Measurements from ENCODE around the gene SLC39A3.

The SLC39A3 gene

GRCh38 chr19:2751438-2751830, 11.6 kb upstream of the SLC39A3 start:
- DNase-seq (ENCODE audit: extremely low read depth in 1 of 2, low read depth in 1 of 2): no peak

- no peak for DNase-seq (ENCODE audit: extremely low read depth in 1 of 2, low read depth in 1 of 2)
Observed at GRCh38 chr19:2750808-2751437, 11.1 kb upstream of the SLC39A3 start.

GRCh38 chr19:2747349-2747748, 7.5 kb upstream of the SLC39A3 start:
- DNase-seq (ENCODE audit: extremely low read depth in 1 of 2, low read depth in 1 of 2): no peak

GRCh38 chr19:2744113-2744512, 4.3 kb upstream of the SLC39A3 start:
- DNase-seq (ENCODE audit: extremely low read depth in 1 of 2, low read depth in 1 of 2): no peak

- no peak for DNase-seq (ENCODE audit: extremely low read depth in 1 of 2, low read depth in 1 of 2)
Observed at GRCh38 chr19:2743099-2743498, 3.3 kb upstream of the SLC39A3 start.

GRCh38 chr19:2740314-2740656, 468 bp upstream of the SLC39A3 start:
- DNase-seq (ENCODE audit: extremely low read depth in 1 of 2, low read depth in 1 of 2): no peak

- no peak for DNase-seq (ENCODE audit: extremely low read depth in 1 of 2, low read depth in 1 of 2)
Observed at GRCh38 chr19:2736550-2737190, 3.1 kb downstream of the SLC39A3 start.

GRCh38 chr19:2735374-2735773, 4.4 kb downstream of the SLC39A3 start:
- no peak for DNase-seq (ENCODE audit: extremely low read depth in 1 of 2, low read depth in 1 of 2)

- no peak for DNase-seq (ENCODE audit: extremely low read depth in 1 of 2, low read depth in 1 of 2)
Observed at GRCh38 chr19:2734589-2735288, 5.1 kb downstream of the SLC39A3 start.

- no peak for DNase-seq (ENCODE audit: extremely low read depth in 1 of 2, low read depth in 1 of 2)
Observed at GRCh38 chr19:2733930-2734588, 5.8 kb downstream of the SLC39A3 start.

- DNase-seq (ENCODE audit: extremely low read depth in 1 of 2, low read depth in 1 of 2): no peak
Observed at GRCh38 chr19:2732883-2733282, 6.9 kb downstream of the SLC39A3 start.

- no peak for DNase-seq (ENCODE audit: extremely low read depth in 1 of 2, low read depth in 1 of 2)
Observed at GRCh38 chr19:2732157-2732725, 7.6 kb downstream of the SLC39A3 start.

- DNase-seq (ENCODE audit: extremely low read depth in 1 of 2, low read depth in 1 of 2): no peak
Observed at GRCh38 chr19:2731181-2731995, 8.4 kb downstream of the SLC39A3 start.

- no peak for DNase-seq (ENCODE audit: extremely low read depth in 1 of 2, low read depth in 1 of 2)
Observed at GRCh38 chr19:2729943-2730818, 9.6 kb downstream of the SLC39A3 start.

- DNase-seq (ENCODE audit: extremely low read depth in 1 of 2, low read depth in 1 of 2): no peak
Observed at GRCh38 chr19:2728783-2729387, 10.9 kb downstream of the SLC39A3 start.

- no peak for DNase-seq (ENCODE audit: extremely low read depth in 1 of 2, low read depth in 1 of 2)
Observed at GRCh38 chr19:2727640-2727944, 12.2 kb downstream of the SLC39A3 start.

GRCh38 chr19:2726904-2727639, 12.7 kb downstream of the SLC39A3 start:
- no peak for DNase-seq (ENCODE audit: extremely low read depth in 1 of 2, low read depth in 1 of 2)

GRCh38 chr19:2726160-2726855, 13.5 kb downstream of the SLC39A3 start:
- DNase-seq (ENCODE audit: extremely low read depth in 1 of 2, low read depth in 1 of 2): no peak

Measured in stimulated activated CD8-positive, alpha-beta memory T cell treated with anti-CD3 and anti-CD28 coated beads, Interleukin-7, amount 100 ng/mL, for 48 hours (primary cell).